Parathyroid adenoma (tissue), 2 donors: ENCODE data around the gene ACSL4.
"Not testable (repeated sequence)": the region's sequence is repeated elsewhere in the genome, so short reads cannot be mapped to it uniquely, and the experiment has no call there.

ENCODE experiments used
- H2AFZ ChIP-seq: fragments of 300-600 bp; sonication (generic); one replicate; pipeline ENCODE4 v1.7.0; 2017; ENCODE audit warnings: antibody characterized with exemption, mild to moderate bottlenecking
- H3K27ac ChIP-seq: fragments of 300-600 bp; sonication (generic); one replicate; pipeline ENCODE4 v1.7.0; 2017
- H3K27me3 ChIP-seq: fragments of 300-600 bp; sonication (generic); one replicate; pipeline ENCODE4 v1.7.0; 2017; ENCODE audit warnings: low read length; ENCODE audit not compliant: control insufficient read depth, insufficient read depth
- H3K36me3 ChIP-seq: fragments of 300-600 bp; sonication (generic); one replicate; pipeline ENCODE4 v1.7.0; 2017; ENCODE audit warnings: low read length; ENCODE audit not compliant: control insufficient read depth, insufficient read depth
- H3K4me1 ChIP-seq: fragments of 300-600 bp; sonication (generic); one replicate; pipeline ENCODE4 v1.7.0; 2017; ENCODE audit warnings: control low read depth
- H3K4me2 ChIP-seq: fragments of 300-600 bp; sonication (generic); one replicate; pipeline ENCODE4 v1.7.0; 2017; ENCODE audit warnings: low read length
- H3K4me3 ChIP-seq: fragments of 300-600 bp; sonication (generic); one replicate; pipeline ENCODE4 v1.7.0; 2017; ENCODE audit warnings: low read depth, low read length
- H3K79me2 ChIP-seq: fragments of 300-600 bp; sonication (generic); one replicate; pipeline ENCODE4 v1.7.0; 2017; ENCODE audit warnings: control low read depth
- H3K9ac ChIP-seq: fragments of 300-600 bp; sonication (generic); one replicate; pipeline ENCODE4 v1.7.0; 2017; ENCODE audit warnings: mild to moderate bottlenecking
- H3K9me3 ChIP-seq: fragments of 300-600 bp; sonication (generic); one replicate; pipeline ENCODE4 v1.7.0; 2017; ENCODE audit warnings: low read length; ENCODE audit not compliant: control insufficient read depth
- CTCF ChIP-seq: fragments of 300-600 bp; sonication (generic); IDR thresholded peaks from one replicate; pipeline ENCODE4 v1.7.0; 2017; ENCODE audit warnings: antibody characterized with exemption, mild to moderate bottlenecking
- donor health status: primary hyperparathyroidism.

Gene ACSL4

GRCh38 chrX:109655502-109656201, 77.4 kb downstream of the ACSL4 start:
- Histone ChIP-seq H3K79me2 (no peaks in the 10 kb centered on the region), H3K9ac (no peak overlapping the region), H2AFZ (no peak overlapping the region), H3K4me1 (no peaks in the 10 kb centered on the region), H3K4me3 (no peak overlapping the region), H3K36me3 (no peaks in the 10 kb centered on the region), H3K27me3 (no peaks in the 10 kb centered on the region), H3K27ac (no peak overlapping the region), H3K9me3 (no peaks in the 10 kb centered on the region), H3K4me2 (no peak overlapping the region)
- no peak for TF ChIP-seq CTCF

GRCh38 chrX:109654516-109655109, 78.4 kb downstream of the ACSL4 start:
- no peaks in the 10 kb centered on the region for H3K27me3 ChIP-seq
- H2AFZ ChIP-seq = no peak overlapping the region
- TF ChIP-seq CTCF = no peak
- H3K79me2 ChIP-seq = no peaks in the 10 kb centered on the region
- no peak overlapping the region for H3K27ac ChIP-seq
- H3K4me2 ChIP-seq = no peak overlapping the region
- H3K9ac ChIP-seq = no peak overlapping the region
- no peaks in the 10 kb centered on the region for H3K36me3 ChIP-seq
- H3K4me1 ChIP-seq = no peaks in the 10 kb centered on the region
- no peaks in the 10 kb centered on the region for H3K9me3 ChIP-seq
- H3K4me3 ChIP-seq = no peak overlapping the region

GRCh38 chrX:109644671-109645070, 88.4 kb downstream of the ACSL4 start:
- not testable (repeated sequence) for H3K4me1 ChIP-seq, H3K4me3 ChIP-seq, H3K27ac ChIP-seq, H3K4me2 ChIP-seq, H3K9ac ChIP-seq, H3K9me3 ChIP-seq, H2AFZ ChIP-seq, H3K79me2 ChIP-seq, H3K36me3 ChIP-seq, H3K27me3 ChIP-seq

GRCh38 chrX:109643687-109644086, 89.4 kb downstream of the ACSL4 start:
- Histone ChIP-seq H3K36me3 (no peaks in the 10 kb centered on the region), H3K4me3 (no peak overlapping the region), H3K9ac (no peak overlapping the region), H3K9me3 (no peaks in the 10 kb centered on the region), H3K27me3 (no peaks in the 10 kb centered on the region), H3K4me1 (no peaks in the 10 kb centered on the region), H3K79me2 (no peaks in the 10 kb centered on the region), H2AFZ (no peak overlapping the region), H3K27ac (no peak overlapping the region), H3K4me2 (no peak overlapping the region)
- TF ChIP-seq CTCF = no peak

GRCh38 chrX:109638158-109638557, 94.9 kb downstream of the ACSL4 start:
- Histone ChIP-seq H3K4me3 (no peak overlapping the region), H3K79me2 (no peaks in the 10 kb centered on the region), H3K4me2 (no peak overlapping the region), H3K4me1 (no peaks in the 10 kb centered on the region), H3K9ac (no peak overlapping the region), H3K9me3 (no peaks in the 10 kb centered on the region), H3K36me3 (no peaks in the 10 kb centered on the region), H3K27ac (no peak overlapping the region), H3K27me3 (no peaks in the 10 kb centered on the region), H2AFZ (no peak overlapping the region)
- no peak for TF ChIP-seq CTCF

GRCh38 chrX:109637477-109637876, 95.6 kb downstream of the ACSL4 start:
- not testable (repeated sequence) for H3K9me3 ChIP-seq, H3K27me3 ChIP-seq, H3K36me3 ChIP-seq, H3K9ac ChIP-seq, H3K27ac ChIP-seq, H3K4me1 ChIP-seq, H3K4me3 ChIP-seq, H3K79me2 ChIP-seq, H2AFZ ChIP-seq, H3K4me2 ChIP-seq
